Activated T-cell treated with anti-CD3 and anti-CD28 coated beads, Interleukin-2, amount 50 U/mL, for 1 hour (primary cell): ENCODE results near the gene SAMMSON.

ENCODE experiments used
- DNase-seq: peaks from one replicate; pipeline ENCODE4 v3.0.0-alpha.2; 2020

SAMMSON gene

DNA sequence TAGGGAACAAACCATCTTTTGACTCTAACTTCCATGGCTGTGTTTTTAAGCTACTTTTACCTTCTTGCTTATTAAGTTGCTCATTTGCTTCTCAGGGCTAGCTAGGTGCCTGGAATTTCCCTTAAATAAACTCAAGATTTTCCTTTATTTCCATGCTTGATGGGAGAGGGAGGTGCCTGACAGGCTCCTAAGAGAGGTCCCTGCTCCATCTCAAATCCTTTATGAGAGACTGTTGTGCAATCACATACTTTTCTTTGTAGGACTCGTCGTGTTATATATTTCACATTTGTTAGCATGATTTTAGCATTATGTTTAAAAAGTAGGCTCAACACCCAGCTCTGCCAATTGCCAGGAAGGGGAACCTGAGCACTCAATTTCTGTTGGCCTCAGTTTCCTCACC, 95.7 kb downstream of the SAMMSON start:
- DNase-seq = no peak

DNA sequence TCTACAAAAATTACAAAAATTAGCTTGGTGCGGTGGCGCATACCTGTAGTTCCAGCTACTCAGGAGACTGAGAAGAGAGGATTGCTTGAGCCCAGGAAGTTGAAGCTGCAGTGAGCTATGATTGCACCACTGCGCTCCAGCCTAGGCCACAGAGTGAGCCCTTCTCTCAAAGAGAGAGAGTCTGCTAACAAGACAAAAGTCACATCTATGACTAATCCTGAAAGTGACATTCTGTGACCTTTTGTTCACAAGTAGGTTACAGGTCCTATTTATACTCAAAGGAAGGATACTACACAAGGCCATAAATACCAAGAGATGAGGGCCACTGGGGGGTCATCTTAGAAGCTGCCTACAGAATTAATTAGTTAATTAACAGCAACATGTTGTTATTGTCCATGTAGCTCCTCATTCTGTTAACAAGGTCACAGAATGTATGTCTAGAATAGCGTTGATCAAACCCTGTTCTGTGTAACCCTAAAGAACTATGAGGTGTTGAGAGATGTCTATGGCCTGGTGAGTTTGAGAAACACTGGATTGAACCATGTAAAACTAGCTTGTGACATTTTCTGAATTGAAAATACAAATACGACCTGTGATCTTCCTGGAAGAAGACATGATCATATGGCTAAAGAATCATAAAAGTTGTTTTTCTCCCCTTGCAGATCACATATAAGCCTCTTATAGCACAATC, 97.0 kb downstream of the SAMMSON start:
- DNase-seq = no peak

DNA sequence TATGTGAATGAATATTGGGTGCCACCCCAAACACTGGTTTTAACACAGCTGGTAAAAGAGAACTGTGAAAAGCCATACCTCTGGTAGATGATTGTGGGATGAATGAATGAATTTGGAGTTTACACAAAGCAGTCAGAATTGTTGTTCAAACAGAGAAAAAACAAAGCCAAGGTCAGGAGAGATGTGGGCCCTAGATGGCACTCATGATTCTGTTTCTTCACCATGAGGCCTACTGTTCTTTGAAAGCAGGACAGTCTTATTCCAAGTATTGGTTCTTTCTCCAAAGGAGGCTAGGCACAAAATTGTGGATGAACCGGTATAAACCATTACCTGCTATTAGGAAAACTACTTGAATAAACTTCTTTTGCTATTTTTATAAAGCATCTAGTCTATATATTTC, 97.6 kb downstream of the SAMMSON start:
- DNase-seq = no peak

DNA sequence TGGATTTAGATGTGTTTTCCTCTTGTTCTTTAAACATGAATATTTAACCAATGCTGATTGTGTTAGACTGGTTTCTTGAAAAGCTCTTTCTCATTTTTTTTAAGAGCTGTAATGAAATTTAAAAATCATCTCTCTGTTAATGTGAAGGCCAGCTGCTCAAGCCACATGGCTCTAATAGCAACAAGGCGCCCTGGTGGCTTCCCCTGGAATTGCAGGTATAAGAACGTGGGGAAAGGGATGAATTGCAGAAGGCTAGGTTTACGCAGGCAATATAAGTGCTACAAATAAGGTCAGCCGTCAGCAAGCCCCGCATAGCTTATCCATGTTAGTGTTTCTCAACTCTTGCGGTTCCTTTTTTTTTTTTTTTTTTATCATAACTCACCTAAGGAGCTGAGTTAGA, 108.5 kb downstream of the SAMMSON start:
- DNase-seq = no peak

DNA sequence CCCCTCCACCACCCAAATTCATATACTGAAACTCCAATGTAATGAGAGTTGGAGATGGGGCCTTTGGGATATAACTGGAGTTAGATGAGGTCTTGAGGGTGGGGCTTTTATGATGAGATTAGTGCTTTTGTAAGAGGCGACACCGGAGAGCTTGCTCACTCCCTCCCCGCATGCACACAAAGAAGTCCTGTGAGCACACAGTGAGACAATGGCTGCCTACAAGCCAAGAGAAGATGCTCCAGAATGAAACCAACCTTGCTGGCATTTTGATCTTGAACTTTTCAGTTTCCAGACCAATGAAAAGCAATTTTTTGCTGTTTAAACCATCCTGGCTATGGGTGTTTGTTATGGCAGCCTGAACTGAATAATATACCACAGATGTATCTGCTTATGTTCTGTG, 109.0 kb downstream of the SAMMSON start:
- DNase-seq = no peak

DNA sequence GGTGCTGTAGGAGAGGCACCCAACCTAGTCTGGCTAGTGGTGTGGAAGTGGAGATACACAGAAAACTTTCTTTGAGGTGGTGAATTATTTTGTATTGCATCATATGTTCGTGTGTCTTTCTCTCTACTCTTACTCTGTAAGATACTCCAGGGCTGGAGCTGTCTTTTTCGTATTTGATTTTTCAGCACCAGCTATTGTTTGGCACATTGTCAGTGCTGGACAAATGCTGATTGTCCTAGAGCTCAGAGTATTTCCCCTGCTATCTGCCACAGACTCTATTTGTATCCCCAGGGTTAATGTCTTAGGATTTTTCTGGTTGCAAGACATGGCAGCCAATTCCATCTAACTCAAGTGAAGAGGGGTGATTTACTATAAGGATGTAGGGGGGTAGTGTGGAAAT, 110.5 kb downstream of the SAMMSON start:
- no peak for DNase-seq

DNA sequence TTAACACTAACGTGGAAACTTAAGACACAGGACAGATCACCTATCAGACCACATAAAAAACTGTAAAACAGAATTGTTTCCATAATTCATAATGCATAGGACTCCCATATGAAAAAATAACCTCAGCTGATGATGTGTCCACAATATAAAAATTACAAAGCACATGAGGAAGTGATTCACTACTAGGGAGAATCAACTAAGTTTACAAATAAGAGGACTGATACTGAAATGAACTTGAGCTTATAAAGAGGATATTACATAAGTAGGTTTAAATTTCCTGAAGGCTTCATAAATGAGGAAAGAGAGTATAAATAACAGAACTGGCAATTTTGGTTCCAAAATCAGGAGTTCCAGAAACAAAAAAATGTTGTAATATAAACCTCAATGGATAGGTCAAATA, 111.9 kb downstream of the SAMMSON start:
- DNase-seq = no peak

DNA sequence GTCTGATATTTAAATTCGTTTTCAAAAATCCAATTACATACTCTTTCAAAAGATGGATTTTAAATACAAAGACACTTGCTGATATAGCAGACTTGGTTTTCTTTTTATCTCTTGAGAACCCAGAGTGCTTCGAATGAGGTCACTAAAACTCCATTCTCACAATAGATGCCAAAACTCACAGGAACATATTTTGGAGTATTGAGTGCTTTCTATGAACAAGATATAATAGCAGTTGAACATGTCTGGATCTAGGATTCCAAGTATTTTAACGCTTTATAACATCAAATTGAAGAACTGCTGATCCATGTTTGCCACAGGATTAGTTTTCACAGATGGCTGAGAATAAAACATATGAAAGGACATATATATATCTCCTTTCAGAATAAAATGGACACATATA, 113.2 kb downstream of the SAMMSON start:
- no peak for DNase-seq

DNA sequence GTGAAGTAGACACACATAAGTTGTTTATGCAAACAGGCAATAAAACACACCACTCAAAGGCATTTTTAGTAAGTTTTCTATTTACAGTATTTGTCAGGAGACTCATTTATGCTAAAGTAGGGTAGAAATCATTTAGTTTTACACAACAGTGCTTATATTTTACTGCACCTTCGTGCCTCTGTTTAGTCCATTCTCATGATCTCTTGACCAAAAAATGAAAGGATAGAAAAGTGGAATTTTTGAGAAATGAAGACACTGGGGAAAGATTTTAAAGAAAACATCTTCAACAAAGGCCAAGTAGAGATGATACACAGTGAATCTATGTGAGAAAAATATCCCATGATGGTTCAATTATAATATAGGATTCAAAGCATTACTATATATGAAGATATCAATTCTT, 114.9 kb downstream of the SAMMSON start:
- DNase-seq = no peak

DNA sequence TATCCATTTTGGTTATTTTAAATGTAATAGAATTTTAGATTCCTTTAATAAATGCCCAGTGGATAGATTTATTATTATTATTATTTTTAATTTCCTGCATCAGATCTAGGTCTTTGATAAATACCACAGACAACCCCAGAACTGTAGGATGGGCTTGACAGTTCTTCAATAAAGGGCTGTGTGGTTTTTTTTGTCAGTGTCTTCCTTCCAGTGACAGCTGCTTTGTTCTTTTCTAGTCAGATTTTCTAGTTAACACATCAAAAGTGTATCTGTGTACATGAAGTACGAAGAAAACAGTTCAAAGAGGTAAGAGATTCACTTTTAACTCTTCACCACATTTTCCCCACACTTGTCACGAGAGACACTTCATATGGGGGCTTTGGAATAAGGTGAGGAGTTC, 120.3 kb downstream of the SAMMSON start:
- no peak for DNase-seq
